Omental fat pad (tissue), 4 donors: ENCODE results near the gene ZP4. TPM values are rescaled to one million over a fixed set of nuclear protein-coding genes. Genes with fewer than 3 reads are reported as not detected.

Source experiments
- ATAC-seq: fragments of 150-250 bp; one replicate; pipeline ENCODE4 v1.9.1; 2016; ENCODE audit warnings: mild to moderate bottlenecking, moderate library complexity; ENCODE audit not compliant: low FRiP score
- DNase-seq: peaks from one replicate; pipeline ENCODE4 v3.0.0-alpha.2; 2019; ENCODE audit warnings: low spot score
- total RNA-seq, 4 donors: library from RNA; depleted of rRNA; stranded (reverse); fragments of >200 nt; gene quantifications; one replicate each; pipeline ENCODE4 v1.1.0, GENCODE V29; 2016
- TF ChIP-seq, protein P1 (sequence below), 3 donors: fragments of 450-650 bp; IDR thresholded peaks; one replicate each; pipeline ENCODE4 v1.5.1; 2016 to 2017; ENCODE audit warnings: antibody characterized with exemption in 3 of 3, mild to moderate bottlenecking in 3 of 3, moderate library complexity in 2 of 3

Gene ZP4
- total RNA-seq, 4 donors from 2014 or later, result not detected

DNA sequence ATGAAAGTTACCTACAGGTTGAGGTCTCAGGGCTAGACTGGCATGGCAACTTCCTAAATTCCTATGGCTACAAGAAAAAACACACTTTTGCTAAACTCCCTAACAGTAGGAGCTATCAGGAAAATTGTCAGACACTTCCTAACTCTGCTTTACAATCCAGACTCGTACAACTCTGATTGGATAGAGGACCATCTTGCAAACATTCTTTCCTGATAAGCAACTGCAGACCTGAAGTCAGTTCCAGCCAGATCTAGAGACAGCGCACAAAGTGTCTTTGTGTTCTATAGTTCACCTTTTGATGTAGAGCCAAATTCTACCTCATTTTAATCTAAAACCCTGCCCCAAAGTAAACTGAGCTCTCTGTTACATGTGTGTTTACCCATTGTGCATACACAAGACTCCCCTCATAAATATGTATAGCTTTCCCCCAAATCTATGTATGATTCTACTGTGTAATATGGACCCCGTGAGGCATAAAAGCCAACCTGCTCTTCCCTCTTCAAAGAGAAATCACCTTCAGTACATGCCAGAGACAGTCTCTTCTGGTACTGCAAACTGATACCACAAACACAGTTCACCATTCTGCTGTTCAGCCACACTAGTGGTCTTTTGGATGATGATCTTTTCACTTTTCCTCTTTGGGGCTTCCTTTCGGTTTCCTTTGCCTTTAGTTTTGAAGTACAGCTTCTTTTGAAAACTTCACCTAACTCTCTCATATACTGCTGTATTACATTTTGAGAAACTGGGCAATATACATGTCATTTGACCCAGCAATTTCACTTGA lies 21.7 kb downstream of the ZP4 start:
- TF ChIP-seq, protein P1, sequence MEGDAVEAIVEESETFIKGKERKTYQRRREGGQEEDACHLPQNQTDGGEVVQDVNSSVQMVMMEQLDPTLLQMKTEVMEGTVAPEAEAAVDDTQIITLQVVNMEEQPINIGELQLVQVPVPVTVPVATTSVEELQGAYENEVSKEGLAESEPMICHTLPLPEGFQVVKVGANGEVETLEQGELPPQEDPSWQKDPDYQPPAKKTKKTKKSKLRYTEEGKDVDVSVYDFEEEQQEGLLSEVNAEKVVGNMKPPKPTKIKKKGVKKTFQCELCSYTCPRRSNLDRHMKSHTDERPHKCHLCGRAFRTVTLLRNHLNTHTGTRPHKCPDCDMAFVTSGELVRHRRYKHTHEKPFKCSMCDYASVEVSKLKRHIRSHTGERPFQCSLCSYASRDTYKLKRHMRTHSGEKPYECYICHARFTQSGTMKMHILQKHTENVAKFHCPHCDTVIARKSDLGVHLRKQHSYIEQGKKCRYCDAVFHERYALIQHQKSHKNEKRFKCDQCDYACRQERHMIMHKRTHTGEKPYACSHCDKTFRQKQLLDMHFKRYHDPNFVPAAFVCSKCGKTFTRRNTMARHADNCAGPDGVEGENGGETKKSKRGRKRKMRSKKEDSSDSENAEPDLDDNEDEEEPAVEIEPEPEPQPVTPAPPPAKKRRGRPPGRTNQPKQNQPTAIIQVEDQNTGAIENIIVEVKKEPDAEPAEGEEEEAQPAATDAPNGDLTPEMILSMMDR (IDR thresholded peaks at IDR 0.05), result no peak
- ATAC-seq, result no peak
- no peak for DNase-seq

DNA sequence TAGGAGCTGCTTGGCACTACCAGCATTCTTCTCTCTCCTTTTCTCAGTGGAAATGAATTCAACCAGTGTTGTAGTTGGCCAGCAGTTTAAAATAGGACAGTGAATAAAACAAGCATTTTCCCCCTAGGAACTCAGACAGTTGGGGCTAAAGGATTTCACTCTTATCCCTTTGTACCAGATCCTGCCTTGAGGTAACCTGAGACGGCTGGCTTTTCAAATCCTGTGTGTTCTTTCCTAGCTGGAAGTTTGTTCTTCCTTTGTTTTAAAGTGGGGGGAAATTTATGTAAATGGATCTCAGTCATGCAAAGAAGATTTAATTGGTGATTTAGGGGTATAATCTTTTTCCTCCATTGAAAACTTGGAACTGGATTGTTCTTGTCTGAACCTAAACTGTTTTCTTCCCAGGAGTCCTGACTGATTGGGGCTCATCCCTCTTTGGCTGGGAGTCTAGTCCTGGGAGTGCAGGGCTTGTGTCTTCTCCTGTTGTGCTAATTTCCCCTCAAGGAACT lies 23.3 kb downstream of the ZP4 start:
- TF ChIP-seq, protein P1 (IDR thresholded peaks at IDR 0.05), result no peak
- ATAC-seq (no peak), DNase-seq (no peak)

DNA sequence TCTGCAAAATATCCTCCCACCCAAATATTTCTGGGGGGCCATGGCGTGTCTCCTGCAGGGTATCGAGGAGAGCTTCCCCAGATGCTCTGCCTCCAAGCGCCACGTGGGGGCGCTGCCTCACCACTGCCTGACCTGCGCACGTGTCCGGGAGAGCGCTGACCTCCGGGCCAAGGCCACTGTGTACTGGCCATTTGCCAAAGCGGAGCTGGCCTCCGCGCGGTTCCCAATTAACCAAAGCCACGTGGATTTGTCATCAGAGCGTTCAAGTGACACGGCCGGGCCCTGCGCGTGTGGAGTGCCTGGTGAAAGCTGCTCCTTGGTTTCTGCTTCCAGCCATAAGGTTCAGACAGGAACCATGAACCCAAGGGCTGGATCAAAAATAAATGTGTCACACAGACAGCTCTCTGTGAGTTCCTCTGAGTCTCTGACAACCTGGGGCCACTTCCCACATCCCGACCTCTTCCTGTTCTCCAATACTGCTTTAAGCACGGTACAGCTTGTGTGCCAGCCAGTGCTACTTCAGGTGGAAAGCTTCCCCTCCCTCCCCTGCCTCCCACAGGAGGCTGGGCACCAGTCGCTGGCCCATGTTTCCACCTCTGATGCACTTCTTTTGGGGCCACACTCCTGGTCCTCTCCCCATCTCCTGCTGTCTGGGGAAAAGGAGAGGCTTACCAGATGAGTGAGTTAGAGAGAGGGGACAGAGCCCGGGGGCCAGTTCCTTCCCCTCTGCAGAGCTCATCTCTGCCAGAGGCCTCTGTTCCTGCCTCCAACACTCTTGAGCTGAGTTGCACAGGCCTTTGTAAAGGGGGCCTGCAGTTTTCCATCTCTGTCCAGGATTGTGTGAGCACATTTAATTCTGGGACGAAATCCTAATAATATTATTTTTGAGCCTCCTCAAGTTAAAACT lies 26.1 kb downstream of the ZP4 start:
- TF ChIP-seq, protein P1 (IDR thresholded peaks at IDR 0.05), result peak in 1 of 3 donors; percentile 27
- DNase-seq (peak; percentile 24), ATAC-seq (no peak)

DNA sequence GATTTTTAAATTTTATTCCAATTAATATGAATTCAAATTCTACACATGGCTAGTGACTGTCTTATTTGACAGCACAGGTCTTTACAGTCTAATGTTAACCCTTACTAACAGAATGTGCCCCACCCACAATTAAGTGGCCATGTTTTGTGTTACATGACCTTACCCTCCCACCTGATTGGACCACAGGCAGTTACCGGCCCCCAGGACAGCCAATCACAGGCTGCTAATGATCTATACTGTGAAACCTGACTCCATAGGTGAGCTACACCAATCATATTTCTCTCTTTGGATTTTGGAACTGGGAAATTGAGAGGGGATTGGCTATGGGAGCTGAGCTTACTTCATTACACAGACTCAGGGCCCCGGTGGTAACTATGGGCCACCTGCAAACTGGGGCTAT lies 27.5 kb downstream of the ZP4 start:
- TF ChIP-seq, protein P1 (IDR thresholded peaks at IDR 0.05), result no peak
- ATAC-seq (no peak), DNase-seq (no peak)

DNA sequence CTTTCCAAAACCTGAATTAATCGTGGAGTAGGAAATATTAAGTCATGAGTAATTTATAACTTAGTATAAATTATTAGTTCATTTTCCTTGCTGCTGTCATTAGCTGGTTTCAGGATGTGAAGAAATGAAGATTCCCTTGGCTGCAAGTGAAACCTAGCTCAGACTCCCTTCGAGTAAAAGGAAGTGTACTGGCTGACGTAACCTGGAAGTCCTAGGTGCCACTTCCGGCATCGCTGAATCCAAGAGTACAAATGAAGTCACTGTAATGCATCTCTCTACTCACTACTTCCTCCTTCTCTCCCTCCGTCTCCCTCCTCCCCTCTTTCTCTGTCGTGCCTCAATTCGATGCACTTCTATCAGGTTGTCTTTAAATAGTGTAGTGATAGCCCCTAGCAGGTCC lies 28.8 kb downstream of the ZP4 start:
- TF ChIP-seq, protein P1 (IDR thresholded peaks at IDR 0.05), result no peak
- no peak for DNase-seq
- ATAC-seq, result no peak

DNA sequence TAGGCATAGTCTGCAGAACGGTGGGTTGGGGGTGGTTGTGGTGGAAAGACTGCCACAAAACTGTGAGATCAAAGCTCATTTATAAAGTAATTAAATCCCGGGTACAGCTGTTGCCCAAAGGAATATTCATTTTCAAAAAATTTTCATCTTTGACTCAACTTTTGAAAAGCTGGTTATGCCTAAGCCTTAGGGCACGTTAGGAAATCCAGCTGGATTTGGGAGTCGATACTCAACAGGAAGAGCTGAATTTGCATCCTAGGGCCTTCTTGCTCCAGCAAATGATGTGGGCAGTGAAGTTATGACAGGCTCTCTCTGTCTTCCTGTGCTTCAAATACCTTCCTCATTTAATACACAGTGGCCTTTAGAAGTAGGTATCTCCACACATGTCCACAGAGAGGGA lies 31.7 kb downstream of the ZP4 start:
- TF ChIP-seq, protein P1 (IDR thresholded peaks at IDR 0.05), result no peak
- no peak for DNase-seq
- ATAC-seq, result no peak
